Measurements from ENCODE around the gene IL1RAP.

IL1RAP gene

GRCh38 chr3:190494907-190495306 lies 19.0 kb upstream of the IL1RAP start:
- no peak overlapping the region for H3K4me3 ChIP-seq (ENCODE audit: extremely low read depth, insufficient read depth, low read length, poor library complexity, severe bottlenecking)

DNA sequence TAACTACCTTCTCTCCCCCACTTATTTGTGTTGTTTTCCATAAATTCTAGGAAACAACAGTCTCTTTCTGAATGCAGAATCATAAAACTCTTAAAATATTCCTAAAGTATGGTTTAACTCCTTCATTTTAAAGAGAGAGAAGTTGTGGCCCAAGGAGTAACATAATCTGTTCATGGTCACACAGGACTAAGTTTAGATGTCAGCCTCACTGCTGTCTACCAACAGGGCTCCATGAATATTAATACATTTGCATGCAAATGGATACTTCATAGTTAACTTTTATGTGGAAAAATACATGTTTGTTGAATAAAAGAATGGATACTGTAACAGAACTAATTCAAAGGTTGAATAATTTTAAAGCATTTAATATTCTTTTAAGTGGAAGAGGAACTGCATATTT lies 18.5 kb upstream of the IL1RAP start:
- no peaks in the 10 kb centered on the region for H3K36me3 ChIP-seq (ENCODE audit: control insufficient read depth, insufficient read depth, low read length)
- H3K4me1 ChIP-seq (ENCODE audit: control insufficient read depth, insufficient read depth, low read length, poor library complexity, severe bottlenecking): no peaks in the 10 kb centered on the region
- H3K9me3 ChIP-seq (ENCODE audit: control insufficient read depth, low read length): no peaks in the 10 kb centered on the region
- H3K4me3 ChIP-seq (ENCODE audit: extremely low read depth, insufficient read depth, low read length, poor library complexity, severe bottlenecking): no peak overlapping the region
- H3K27ac ChIP-seq (ENCODE audit: low read depth, low read length, severe bottlenecking): no peak overlapping the region

More at GRCh38 chr3:190494907-190495306, 19.0 kb upstream of the IL1RAP start:
- Histone ChIP-seq H3K4me1 (ENCODE audit: control insufficient read depth, insufficient read depth, low read length, poor library complexity, severe bottlenecking) (no peaks in the 10 kb centered on the region), H3K27ac (ENCODE audit: low read depth, low read length, severe bottlenecking) (no peak overlapping the region), H3K36me3 (ENCODE audit: control insufficient read depth, insufficient read depth, low read length) (no peaks in the 10 kb centered on the region), H3K9me3 (ENCODE audit: control insufficient read depth, low read length) (no peaks in the 10 kb centered on the region)

DNA sequence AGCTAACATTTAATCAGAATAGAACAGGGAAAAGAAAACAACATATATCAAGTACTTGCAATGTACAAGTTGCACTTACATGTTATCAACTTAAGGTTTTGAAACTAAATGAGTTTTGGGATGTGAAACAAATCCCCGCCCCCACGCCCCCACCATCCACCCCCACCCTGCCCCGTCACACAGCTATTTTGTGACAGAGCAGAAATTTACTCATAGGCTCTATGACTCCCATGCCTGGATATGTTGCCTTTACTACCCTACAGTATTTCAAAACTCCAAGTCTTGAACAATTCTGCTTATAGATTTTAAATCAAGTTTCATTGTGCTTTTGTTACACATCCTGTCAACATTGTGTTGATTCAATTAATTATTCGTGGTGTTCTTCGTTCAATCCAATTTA lies 18.1 kb upstream of the IL1RAP start:
- no peak overlapping the region for H3K27ac ChIP-seq (ENCODE audit: low read depth, low read length, severe bottlenecking)
- H3K4me3 ChIP-seq (ENCODE audit: extremely low read depth, insufficient read depth, low read length, poor library complexity, severe bottlenecking): no peak overlapping the region
- no CpG with 5 or more reads among the region's 5 CpGs for WGBS, 2 experiments (ENCODE audit: insufficient coverage in 2 of 2)
- no peaks in the 10 kb centered on the region for H3K36me3 ChIP-seq (ENCODE audit: control insufficient read depth, insufficient read depth, low read length)
- H3K4me1 ChIP-seq (ENCODE audit: control insufficient read depth, insufficient read depth, low read length, poor library complexity, severe bottlenecking): no peaks in the 10 kb centered on the region
- no peaks in the 10 kb centered on the region for H3K9me3 ChIP-seq (ENCODE audit: control insufficient read depth, low read length)

DNA sequence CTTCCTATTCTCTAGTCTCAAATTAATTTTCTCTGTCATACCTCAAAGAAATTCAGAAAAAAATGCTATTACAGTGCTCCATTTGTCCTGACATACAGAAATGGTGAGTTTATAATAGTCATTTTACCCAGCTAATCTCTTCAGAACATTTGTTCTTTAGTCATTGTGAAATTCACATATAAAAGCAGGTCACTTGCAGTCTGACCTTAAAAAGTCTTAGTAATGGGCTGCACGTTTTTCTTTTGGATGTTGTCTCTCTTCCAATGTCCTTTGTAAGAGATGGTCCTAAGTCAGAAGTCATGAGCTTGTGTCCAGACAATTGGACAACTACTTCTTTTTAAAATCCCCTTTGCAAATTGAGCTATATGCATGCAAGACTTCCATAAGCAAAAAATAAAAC lies 17.0 kb upstream of the IL1RAP start:
- Histone ChIP-seq H3K9me3 (ENCODE audit: control insufficient read depth, low read length) (no peaks in the 10 kb centered on the region), H3K4me3 (ENCODE audit: extremely low read depth, insufficient read depth, low read length, poor library complexity, severe bottlenecking) (no peak overlapping the region), H3K36me3 (ENCODE audit: control insufficient read depth, insufficient read depth, low read length) (no peaks in the 10 kb centered on the region), H3K27ac (ENCODE audit: low read depth, low read length, severe bottlenecking) (no peak overlapping the region), H3K4me1 (ENCODE audit: control insufficient read depth, insufficient read depth, low read length, poor library complexity, severe bottlenecking) (no peaks in the 10 kb centered on the region)
- no CpG with 5 or more reads among the region's 1 CpG for WGBS, 2 experiments (ENCODE audit: insufficient coverage in 2 of 2)

DNA sequence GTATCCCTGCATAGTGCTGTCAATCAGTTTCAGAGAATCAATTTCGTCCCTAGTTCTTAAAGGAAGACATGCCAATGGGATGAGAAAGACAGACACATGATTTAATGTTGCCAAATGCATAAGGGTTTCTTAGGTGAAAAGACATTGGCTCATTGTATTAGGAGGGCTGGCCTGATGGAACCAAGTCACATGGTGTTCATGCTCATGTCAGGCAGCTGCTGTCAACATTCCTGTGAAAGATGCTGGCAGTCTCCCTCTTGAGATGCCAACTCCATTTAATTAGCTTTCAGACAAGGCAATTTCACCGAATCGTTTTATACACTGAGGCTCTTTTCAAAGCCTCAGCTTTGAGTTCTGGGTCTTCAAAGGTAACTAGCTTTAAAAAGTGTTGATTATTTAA lies 16.1 kb upstream of the IL1RAP start:
- H3K27ac ChIP-seq (ENCODE audit: low read depth, low read length, severe bottlenecking): no peak overlapping the region
- no peak overlapping the region for H3K4me3 ChIP-seq (ENCODE audit: extremely low read depth, insufficient read depth, low read length, poor library complexity, severe bottlenecking)
- H3K4me1 ChIP-seq (ENCODE audit: control insufficient read depth, insufficient read depth, low read length, poor library complexity, severe bottlenecking): no peaks in the 10 kb centered on the region
- H3K9me3 ChIP-seq (ENCODE audit: control insufficient read depth, low read length): no peaks in the 10 kb centered on the region
- 72 to 80% methylated on average over 1 to 3 of the region's 3 CpGs for WGBS, 2 experiments (ENCODE audit: insufficient coverage in 2 of 2)
- H3K36me3 ChIP-seq (ENCODE audit: control insufficient read depth, insufficient read depth, low read length): no peaks in the 10 kb centered on the region

- Histone ChIP-seq H3K27ac (ENCODE audit: low read depth, low read length, severe bottlenecking) (no peak overlapping the region), H3K36me3 (ENCODE audit: control insufficient read depth, insufficient read depth, low read length) (no peaks in the 10 kb centered on the region), H3K4me1 (ENCODE audit: control insufficient read depth, insufficient read depth, low read length, poor library complexity, severe bottlenecking) (no peaks in the 10 kb centered on the region), H3K4me3 (ENCODE audit: extremely low read depth, insufficient read depth, low read length, poor library complexity, severe bottlenecking) (no peak overlapping the region), H3K9me3 (ENCODE audit: control insufficient read depth, low read length) (no peaks in the 10 kb centered on the region)
- no CpG with 5 or more reads among the region's 2 CpGs for WGBS, 2 experiments (ENCODE audit: insufficient coverage in 2 of 2)
Observed at GRCh38 chr3:190498293-190498692, 15.6 kb upstream of the IL1RAP start.

GRCh38 chr3:190499122-190499521 lies 14.8 kb upstream of the IL1RAP start:
- no peaks in the 10 kb centered on the region for H3K4me1 ChIP-seq (ENCODE audit: control insufficient read depth, insufficient read depth, low read length, poor library complexity, severe bottlenecking)
- no peaks in the 10 kb centered on the region for H3K9me3 ChIP-seq (ENCODE audit: control insufficient read depth, low read length)
- H3K36me3 ChIP-seq (ENCODE audit: control insufficient read depth, insufficient read depth, low read length): no peaks in the 10 kb centered on the region
- H3K4me3 ChIP-seq (ENCODE audit: extremely low read depth, insufficient read depth, low read length, poor library complexity, severe bottlenecking): no peak overlapping the region
- H3K27ac ChIP-seq (ENCODE audit: low read depth, low read length, severe bottlenecking): no peak overlapping the region
- WGBS, 2 experiments (ENCODE audit: insufficient coverage in 2 of 2): 86 to 100% methylated on average over 1 of the region's 2 CpGs

DNA sequence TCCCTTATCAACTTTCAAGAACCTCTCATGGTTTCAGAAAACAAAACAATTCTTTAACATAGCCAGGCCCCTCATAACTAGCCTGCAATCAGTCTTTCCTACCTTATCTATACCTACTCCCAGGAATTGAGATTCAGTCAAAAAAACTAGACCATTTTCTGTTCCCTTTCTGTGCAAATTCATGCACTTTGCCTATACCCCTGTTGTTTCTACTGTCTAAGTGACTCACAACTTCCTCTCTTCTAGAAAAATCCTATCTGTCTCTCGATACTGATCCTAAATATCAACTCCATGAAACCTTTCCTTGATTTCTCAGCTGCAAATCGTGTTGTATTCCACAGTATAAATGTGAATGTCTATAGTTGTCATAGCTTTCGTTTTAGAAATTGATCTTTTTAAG lies 10.9 kb upstream of the IL1RAP start:
- Histone ChIP-seq H3K27ac (ENCODE audit: low read depth, low read length, severe bottlenecking) (no peak overlapping the region), H3K36me3 (ENCODE audit: control insufficient read depth, insufficient read depth, low read length) (no peaks in the 10 kb centered on the region), H3K9me3 (ENCODE audit: control insufficient read depth, low read length) (no peaks in the 10 kb centered on the region), H3K4me1 (ENCODE audit: control insufficient read depth, insufficient read depth, low read length, poor library complexity, severe bottlenecking) (no peaks in the 10 kb centered on the region), H3K4me3 (ENCODE audit: extremely low read depth, insufficient read depth, low read length, poor library complexity, severe bottlenecking) (no peak overlapping the region)
- WGBS, 2 experiments (ENCODE audit: insufficient coverage in 2 of 2): 100% methylated on average over 1 of the region's 3 CpGs

GRCh38 chr3:190504354-190505125 lies 9.3 kb upstream of the IL1RAP start:
- Histone ChIP-seq H3K9me3 (ENCODE audit: control insufficient read depth, low read length) (no peaks in the 10 kb centered on the region), H3K36me3 (ENCODE audit: control insufficient read depth, insufficient read depth, low read length) (no peaks in the 10 kb centered on the region), H3K4me1 (ENCODE audit: control insufficient read depth, insufficient read depth, low read length, poor library complexity, severe bottlenecking) (no peaks in the 10 kb centered on the region), H3K27ac (ENCODE audit: low read depth, low read length, severe bottlenecking) (no peak overlapping the region), H3K4me3 (ENCODE audit: extremely low read depth, insufficient read depth, low read length, poor library complexity, severe bottlenecking) (no peak overlapping the region)
- 50 to 86% methylated on average over 1 of the region's 4 CpGs for WGBS, 2 experiments (ENCODE audit: insufficient coverage in 2 of 2)

- Histone ChIP-seq H3K4me3 (ENCODE audit: extremely low read depth, insufficient read depth, low read length, poor library complexity, severe bottlenecking) (no peak overlapping the region), H3K4me1 (ENCODE audit: control insufficient read depth, insufficient read depth, low read length, poor library complexity, severe bottlenecking) (no peaks in the 10 kb centered on the region), H3K9me3 (ENCODE audit: control insufficient read depth, low read length) (no peaks in the 10 kb centered on the region), H3K36me3 (ENCODE audit: control insufficient read depth, insufficient read depth, low read length) (no peaks in the 10 kb centered on the region), H3K27ac (ENCODE audit: low read depth, low read length, severe bottlenecking) (no peak overlapping the region)
- 81 to 92% methylated on average over 2 of the region's 3 CpGs for WGBS, 2 experiments (ENCODE audit: insufficient coverage in 2 of 2)
Observed at GRCh38 chr3:190505381-190506003, 8.4 kb upstream of the IL1RAP start.

GRCh38 chr3:190506271-190506670 lies 7.6 kb upstream of the IL1RAP start:
- Histone ChIP-seq H3K9me3 (ENCODE audit: control insufficient read depth, low read length) (no peaks in the 10 kb centered on the region), H3K36me3 (ENCODE audit: control insufficient read depth, insufficient read depth, low read length) (no peaks in the 10 kb centered on the region), H3K27ac (ENCODE audit: low read depth, low read length, severe bottlenecking) (no peak overlapping the region), H3K4me1 (ENCODE audit: control insufficient read depth, insufficient read depth, low read length, poor library complexity, severe bottlenecking) (no peaks in the 10 kb centered on the region), H3K4me3 (ENCODE audit: extremely low read depth, insufficient read depth, low read length, poor library complexity, severe bottlenecking) (no peak overlapping the region)
- WGBS, 2 experiments (ENCODE audit: insufficient coverage in 2 of 2): no CpG with 5 or more reads among the region's 4 CpGs

Data from mesodermal cell (in vitro differentiated cells).